ENCODE results near the gene RND1. TPM values are rescaled to one million over a fixed set of nuclear protein-coding genes. Genes with fewer than 3 reads are reported as not detected.
"Not testable (repeated sequence)": the region's sequence is repeated elsewhere in the genome, so short reads cannot be mapped to it uniquely, and the experiment has no call there.

RND1 gene
- total RNA-seq, 2 donors from 2014 or later = 0.70 TPM; not detected in 1

DNA sequence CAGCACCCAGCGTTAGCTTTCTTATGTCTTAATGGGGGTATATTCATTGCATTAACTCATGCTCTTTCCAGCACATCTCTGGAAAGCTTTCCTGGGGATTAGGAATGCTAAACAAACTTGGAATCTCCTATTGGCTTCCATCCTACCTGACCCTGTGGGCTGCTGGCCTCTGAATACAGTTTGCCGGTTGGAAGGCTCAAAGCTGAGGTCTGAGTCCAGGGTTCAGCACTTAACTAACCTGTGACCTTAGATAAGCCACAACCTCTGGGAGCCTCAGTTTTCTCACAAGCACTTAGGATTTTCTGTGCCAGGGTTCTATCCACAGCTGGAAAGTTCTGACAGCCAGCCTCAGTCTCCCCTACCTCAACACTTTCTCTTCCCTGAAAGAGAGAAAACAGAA lies 12.9 kb upstream of the RND1 start:
- TF ChIP-seq, protein P1, sequence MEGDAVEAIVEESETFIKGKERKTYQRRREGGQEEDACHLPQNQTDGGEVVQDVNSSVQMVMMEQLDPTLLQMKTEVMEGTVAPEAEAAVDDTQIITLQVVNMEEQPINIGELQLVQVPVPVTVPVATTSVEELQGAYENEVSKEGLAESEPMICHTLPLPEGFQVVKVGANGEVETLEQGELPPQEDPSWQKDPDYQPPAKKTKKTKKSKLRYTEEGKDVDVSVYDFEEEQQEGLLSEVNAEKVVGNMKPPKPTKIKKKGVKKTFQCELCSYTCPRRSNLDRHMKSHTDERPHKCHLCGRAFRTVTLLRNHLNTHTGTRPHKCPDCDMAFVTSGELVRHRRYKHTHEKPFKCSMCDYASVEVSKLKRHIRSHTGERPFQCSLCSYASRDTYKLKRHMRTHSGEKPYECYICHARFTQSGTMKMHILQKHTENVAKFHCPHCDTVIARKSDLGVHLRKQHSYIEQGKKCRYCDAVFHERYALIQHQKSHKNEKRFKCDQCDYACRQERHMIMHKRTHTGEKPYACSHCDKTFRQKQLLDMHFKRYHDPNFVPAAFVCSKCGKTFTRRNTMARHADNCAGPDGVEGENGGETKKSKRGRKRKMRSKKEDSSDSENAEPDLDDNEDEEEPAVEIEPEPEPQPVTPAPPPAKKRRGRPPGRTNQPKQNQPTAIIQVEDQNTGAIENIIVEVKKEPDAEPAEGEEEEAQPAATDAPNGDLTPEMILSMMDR (IDR thresholded peaks at IDR 0.05) = no peak
- no peaks in the 10 kb centered on the region for H3K9me3 ChIP-seq
- H3K36me3 ChIP-seq = no peaks in the 10 kb centered on the region
- H3K4me1 ChIP-seq = peaks cover 0 to 21% of the 10 kb centered on the region in 2 donors
- no peaks in the 10 kb centered on the region for H3K27me3 ChIP-seq
- no peak for DNase-seq (ENCODE audit: low spot score)
- H3K27ac ChIP-seq = no peak overlapping the region
- no peak overlapping the region for H3K4me3 ChIP-seq

DNA sequence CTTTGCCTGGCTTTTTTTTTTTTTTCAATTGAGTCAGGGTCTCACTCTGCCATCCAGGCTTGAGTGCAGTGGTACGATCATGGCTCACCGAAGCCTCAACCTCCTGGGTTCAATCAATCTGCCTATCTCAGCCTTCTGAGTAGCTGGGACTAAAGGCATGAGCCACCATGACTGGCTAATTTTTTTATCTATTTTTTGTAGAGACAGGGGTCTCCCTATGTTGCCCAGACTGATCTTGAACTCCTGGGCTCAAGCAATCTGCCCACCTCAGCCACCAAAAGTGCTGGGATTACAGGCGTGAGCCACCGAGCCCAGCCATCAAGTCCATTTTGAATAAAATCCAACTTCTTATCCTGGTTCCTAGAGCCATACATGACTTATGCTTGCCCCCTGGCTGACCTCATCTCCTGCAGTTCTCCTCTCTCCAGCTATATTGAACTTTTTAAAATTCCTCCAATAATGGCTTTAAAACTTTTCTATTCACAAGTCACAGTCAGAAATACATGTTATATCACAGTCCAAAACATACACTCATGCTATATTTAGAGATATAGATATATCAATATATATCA lies 10.4 kb upstream of the RND1 start:
- no peak for DNase-seq (ENCODE audit: low spot score)
- no peaks in the 10 kb centered on the region for H3K9me3 ChIP-seq
- TF ChIP-seq, protein P1 (IDR thresholded peaks at IDR 0.05) = no peak
- no peaks in the 10 kb centered on the region for H3K4me1 ChIP-seq
- no peaks in the 10 kb centered on the region for H3K27me3 ChIP-seq
- H3K27ac ChIP-seq = no peak overlapping the region
- no peak overlapping the region for H3K4me3 ChIP-seq
- no peaks in the 10 kb centered on the region for H3K36me3 ChIP-seq

DNA sequence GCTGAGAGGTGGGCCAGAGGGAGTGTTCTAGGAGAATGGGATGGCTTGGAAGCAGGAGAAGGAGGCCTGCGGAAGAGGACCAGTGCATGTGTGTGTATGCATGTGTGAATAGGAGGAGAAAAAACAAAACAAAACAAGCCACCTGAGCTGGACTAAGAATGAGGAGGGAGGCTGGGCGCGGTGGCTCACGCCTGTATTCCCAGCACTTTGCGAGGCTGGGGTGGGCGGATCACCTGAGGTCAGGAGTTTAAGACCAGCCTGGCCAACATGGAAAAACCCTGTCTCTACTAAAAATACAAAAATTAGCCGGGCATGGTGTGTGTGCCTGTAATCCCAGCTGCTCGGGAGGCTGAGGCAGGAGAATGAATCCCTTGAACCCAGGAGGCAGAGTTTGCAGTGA lies 7.9 kb upstream of the RND1 start:
- H3K4me1 ChIP-seq; H3K4me3 ChIP-seq; H3K9me3 ChIP-seq; H3K36me3 ChIP-seq; DNase-seq (ENCODE audit: low spot score); H3K27ac ChIP-seq; H3K27me3 ChIP-seq: not testable (repeated sequence)

DNA sequence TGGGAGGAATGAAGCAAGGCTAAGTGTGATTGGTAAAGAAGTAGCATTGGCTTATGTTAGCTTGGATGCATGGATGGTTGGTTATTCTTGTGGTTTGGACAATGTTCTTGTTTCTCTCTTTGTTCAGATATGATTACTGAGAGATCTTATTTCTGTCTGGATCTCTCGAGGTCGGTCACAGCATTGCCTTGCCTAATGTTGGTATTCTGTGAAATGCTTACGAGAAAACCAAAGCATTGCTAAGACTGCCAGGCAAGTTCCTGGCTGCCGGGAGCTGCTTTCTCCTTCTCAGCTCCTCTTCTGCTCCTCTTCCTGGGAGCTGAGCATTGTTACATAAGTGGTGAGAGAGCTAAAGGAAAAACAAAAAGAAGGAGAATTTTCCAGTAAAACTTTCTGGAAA lies 7.4 kb upstream of the RND1 start:
- TF ChIP-seq, protein P1 (IDR thresholded peaks at IDR 0.05) = no peak
- no peaks in the 10 kb centered on the region for H3K36me3 ChIP-seq

DNA sequence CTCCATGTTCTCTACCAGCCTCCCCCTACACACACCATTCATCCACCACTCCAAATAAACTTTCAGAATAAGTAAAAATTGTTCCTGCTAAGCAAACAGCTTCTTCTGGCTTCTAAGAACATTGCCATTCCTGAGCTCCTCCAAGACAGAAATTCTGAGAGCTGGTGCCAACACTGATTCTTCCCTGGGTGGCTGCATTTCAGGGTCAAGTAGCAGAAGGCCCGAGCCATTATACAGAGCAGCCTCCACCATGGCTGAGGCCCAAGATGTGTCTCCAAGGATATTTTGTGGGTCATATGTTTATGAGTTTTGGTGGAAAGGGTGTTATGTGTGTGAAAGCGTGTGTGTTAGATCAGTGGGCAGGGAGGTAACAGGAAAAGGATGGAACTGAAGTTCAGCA lies 3.5 kb upstream of the RND1 start:
- DNase-seq (ENCODE audit: low spot score) = no peak
- Histone ChIP-seq H3K4me3 (no peak overlapping the region), H3K36me3 (no peaks in the 10 kb centered on the region), H3K4me1 (peaks cover 0 to 10% of the 10 kb centered on the region in 2 donors), H3K27ac (no peak overlapping the region), H3K27me3 (no peaks in the 10 kb centered on the region), H3K9me3 (no peaks in the 10 kb centered on the region)
- TF ChIP-seq, protein P1 (IDR thresholded peaks at IDR 0.05) = no peak

More for the DNA sequence above, 7.4 kb upstream of the RND1 start:
- no peaks in the 10 kb centered on the region for H3K9me3 ChIP-seq
- H3K4me1 ChIP-seq = no peaks in the 10 kb centered on the region
- DNase-seq (ENCODE audit: low spot score) = no peak
- no peak overlapping the region for H3K4me3 ChIP-seq
- H3K27ac ChIP-seq = no peak overlapping the region
- no peaks in the 10 kb centered on the region for H3K27me3 ChIP-seq

DNA sequence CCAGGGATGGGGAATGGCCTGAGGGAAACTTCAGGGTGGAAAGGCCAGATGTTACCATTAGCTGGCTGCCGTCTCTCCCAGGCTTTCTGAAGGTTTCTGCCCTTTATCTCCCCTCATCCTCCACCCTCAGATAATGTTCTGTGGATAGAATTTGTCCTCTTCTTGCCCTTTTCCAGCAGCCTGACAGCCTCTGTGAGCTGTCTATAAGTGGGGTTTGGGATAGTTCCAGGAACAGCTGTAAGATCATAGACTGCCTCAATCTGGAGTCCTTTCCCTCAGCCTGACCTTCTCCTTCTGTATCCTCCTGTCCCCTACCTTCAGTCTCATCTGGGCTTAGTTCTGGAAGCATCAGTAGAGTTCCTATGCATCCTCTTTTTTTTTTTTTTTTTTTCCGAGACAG lies 2.8 kb upstream of the RND1 start:
- no peaks in the 10 kb centered on the region for H3K9me3 ChIP-seq
- no peak for DNase-seq (ENCODE audit: low spot score)
- peaks cover 0 to 10% of the 10 kb centered on the region in 2 donors for H3K4me1 ChIP-seq
- no peaks in the 10 kb centered on the region for H3K36me3 ChIP-seq
- H3K4me3 ChIP-seq = no peak overlapping the region
- H3K27ac ChIP-seq = no peak overlapping the region
- no peaks in the 10 kb centered on the region for H3K27me3 ChIP-seq
- TF ChIP-seq, protein P1 (IDR thresholded peaks at IDR 0.05) = no peak

Data from right atrium auricular region (tissue), 2 donors.